ENCODE data around the gene MACF1. TPM values are rescaled to one million over a fixed set of nuclear protein-coding genes. Genes with fewer than 3 reads are reported as not detected.

Gene MACF1
- total RNA-seq, 2 donors from 2014 or later = 154 to 355 TPM

- no peaks in the 10 kb centered on the region for H3K36me3 ChIP-seq
- TF ChIP-seq POLR2AphosphoS5 (IDR thresholded peaks at IDR 0.05) = no peak
- TF ChIP-seq CTCF (IDR thresholded peaks at IDR 0.05) = no peak
- no peak for TF ChIP-seq POLR2A (IDR thresholded peaks at IDR 0.05)
- H3K4me3 ChIP-seq = no peak overlapping the region
- WGBS = 83% methylated on average over 27 of the region's 29 CpGs
- intact Hi-C loops (cut with DNase I) = no loop called here
- H3K27ac ChIP-seq = no peak overlapping the region
- no peaks in the 10 kb centered on the region for H3K9me3 ChIP-seq
- H3K27me3 ChIP-seq (replicated peaks; ENCODE audit: insufficient read depth) = no peaks in the 10 kb centered on the region
- DNase-seq (ENCODE audit: low spot score) = no peak
- no peaks in the 10 kb centered on the region for H3K4me1 ChIP-seq (replicated peaks)
These were observed 318.4 kb downstream of the MACF1 start for GRCh38 chr1:39522661-39523567.

- no peaks in the 10 kb centered on the region for H3K4me1 ChIP-seq (replicated peaks)
- no peak for DNase-seq (ENCODE audit: low spot score)
- no peaks in the 10 kb centered on the region for H3K36me3 ChIP-seq
- WGBS = 66% methylated on average over 6 of the region's 6 CpGs
- no peaks in the 10 kb centered on the region for H3K9me3 ChIP-seq
- no peak overlapping the region for H3K4me3 ChIP-seq
- TF ChIP-seq POLR2AphosphoS5 (IDR thresholded peaks at IDR 0.05) (no peak), POLR2A (IDR thresholded peaks at IDR 0.05) (no peak), CTCF (IDR thresholded peaks at IDR 0.05) (no peak)
- no peak overlapping the region for H3K27ac ChIP-seq
- intact Hi-C loops (cut with DNase I) = no loop called here
- H3K27me3 ChIP-seq (replicated peaks; ENCODE audit: insufficient read depth) = no peaks in the 10 kb centered on the region
These were observed 319.7 kb downstream of the MACF1 start for GRCh38 chr1:39524171-39524570.

GRCh38 chr1:39524591-39525365, 320.3 kb downstream of the MACF1 start:
- DNase-seq (ENCODE audit: low spot score) = no peak
- no peak overlapping the region for H3K27ac ChIP-seq
- TF ChIP-seq POLR2AphosphoS5 (IDR thresholded peaks at IDR 0.05) = no peak
- no peak for TF ChIP-seq CTCF (IDR thresholded peaks at IDR 0.05)
- TF ChIP-seq POLR2A (IDR thresholded peaks at IDR 0.05) = no peak
- no peaks in the 10 kb centered on the region for H3K27me3 ChIP-seq (replicated peaks; ENCODE audit: insufficient read depth)
- no peaks in the 10 kb centered on the region for H3K9me3 ChIP-seq
- H3K4me3 ChIP-seq = no peak overlapping the region
- WGBS = 92% methylated on average over 15 of the region's 15 CpGs
- H3K4me1 ChIP-seq (replicated peaks) = no peaks in the 10 kb centered on the region
- intact Hi-C loops (cut with DNase I) = no loop called here
- H3K36me3 ChIP-seq = no peaks in the 10 kb centered on the region

- 84% methylated on average over 17 of the region's 17 CpGs for WGBS
- intact Hi-C loops (cut with DNase I) = no loop called here
- no peak for DNase-seq (ENCODE audit: low spot score)
- no peaks in the 10 kb centered on the region for H3K4me1 ChIP-seq (replicated peaks)
- H3K27ac ChIP-seq = no peak overlapping the region
- H3K9me3 ChIP-seq = no peaks in the 10 kb centered on the region
- no peaks in the 10 kb centered on the region for H3K27me3 ChIP-seq (replicated peaks; ENCODE audit: insufficient read depth)
- TF ChIP-seq POLR2A (IDR thresholded peaks at IDR 0.05) = no peak
- TF ChIP-seq POLR2AphosphoS5 (IDR thresholded peaks at IDR 0.05) = no peak
- TF ChIP-seq CTCF (IDR thresholded peaks at IDR 0.05) = no peak
- H3K36me3 ChIP-seq = no peaks in the 10 kb centered on the region
- no peak overlapping the region for H3K4me3 ChIP-seq
These were observed 321.1 kb downstream of the MACF1 start for GRCh38 chr1:39525366-39526165.

All from prostate gland (tissue), 2 donors.